Breast epithelium (tissue), 3 donors: ENCODE measurements around the gene EFNA5.

ENCODE experiments used
- CTCF ChIP-seq, 3 donors: fragments of 450-650 bp; IDR thresholded peaks; one replicate each; pipeline ENCODE4 v1.5.1; 2016 to 2017; ENCODE audit warnings: antibody characterized with exemption in 3 of 3, mild to moderate bottlenecking in 3 of 3, moderate library complexity in 3 of 3
- POLR2A ChIP-seq: fragments of 450-650 bp; IDR thresholded peaks from one replicate; pipeline ENCODE4 v1.6.1; 2016; ENCODE audit warnings: antibody characterized with exemption, mild to moderate bottlenecking, moderate library complexity
- POLR2AphosphoS5 ChIP-seq, 3 donors: sonication (generic); formaldehyde crosslinking; IDR thresholded peaks; one replicate each; pipeline ENCODE4 v1.6.1; 2017; ENCODE audit warnings: antibody characterized with exemption in 3 of 3

- no peak for TF ChIP-seq CTCF (IDR thresholded peaks at IDR 0.05)
- no peak for TF ChIP-seq POLR2AphosphoS5 (IDR thresholded peaks at IDR 0.05)
- no peak for TF ChIP-seq POLR2A
Measured at GRCh38 chr5:107577394-107577950, 93.3 kb downstream of the EFNA5 start.
